Bladder microvascular endothelial cell (primary cell): ENCODE measurements around the gene SCO1. TPM values are rescaled to one million over a fixed set of nuclear protein-coding genes. Genes with fewer than 3 reads are reported as not detected.

ENCODE experiments used
- total RNA-seq: library from RNA; depleted of rRNA; stranded (reverse); fragments of >200 nt; gene quantifications from 2 replicates; pipeline ENCODE4 v1.2.3, GENCODE V29; 2014

The SCO1 gene
- total RNA-seq, result 18.5 and 34.4 TPM in 2 replicates

GRCh38 chr17:10697092-10698081 is at the start of gene SCO1, which contains the start of gene ADPRM:
Gene SCO1 (minus strand): TSS chr17:10697533. CDS start chr17:10697507, 26 bp downstream.
Gene ADPRM (plus strand): TSS chr17:10697594. CDS start chr17:10704927, 7,333 bp downstream.

DNA sequence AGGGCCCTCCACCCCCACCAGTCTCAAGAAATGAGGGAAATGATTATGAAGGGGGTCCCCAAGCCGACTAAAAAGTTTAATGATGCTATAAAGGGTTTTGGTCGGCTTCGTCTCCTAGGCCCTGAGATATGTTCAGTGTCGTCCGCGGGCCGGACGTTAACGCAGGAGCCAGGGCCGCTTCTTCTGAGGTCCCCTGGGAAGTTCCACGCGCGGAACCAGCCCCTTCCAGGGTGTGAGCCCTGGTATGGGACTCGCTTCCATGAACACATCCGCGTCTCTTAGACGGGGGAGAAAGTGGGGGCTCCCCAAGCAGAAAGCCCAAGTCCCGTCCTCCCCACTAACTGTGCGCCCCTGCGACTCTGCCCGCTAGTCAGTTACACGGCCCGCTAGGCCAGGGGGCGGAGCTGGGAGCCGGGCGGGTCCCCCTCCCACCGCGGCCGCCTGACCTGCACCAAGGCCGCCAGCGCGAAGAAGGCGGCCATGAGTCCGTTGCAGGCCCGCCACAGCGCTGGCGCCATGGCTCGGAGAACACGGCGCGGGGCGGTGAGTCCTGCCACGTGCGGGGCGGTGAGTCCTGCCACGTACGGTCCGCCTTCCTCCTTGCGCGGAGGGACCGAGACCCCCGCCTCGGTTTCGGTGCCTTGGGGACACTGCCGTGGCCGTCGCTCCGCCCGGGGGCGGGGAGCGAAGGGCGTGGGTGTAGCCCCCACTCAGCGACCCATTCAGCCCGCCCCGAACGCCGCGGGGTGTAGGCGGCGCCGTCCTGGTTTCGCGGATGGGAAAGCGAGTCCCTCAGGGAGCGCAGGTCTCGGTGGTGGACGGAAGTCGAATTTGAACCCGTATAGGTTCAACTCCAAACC is 32.2 kb upstream of the SCO1 start, which contains the start of gene TMEM220:
Gene TMEM220, minus strand, starts transcription at position 690 of the 860 bp plus-strand sequence. Its CDS starts 172 bp downstream, at position 518.

DNA sequence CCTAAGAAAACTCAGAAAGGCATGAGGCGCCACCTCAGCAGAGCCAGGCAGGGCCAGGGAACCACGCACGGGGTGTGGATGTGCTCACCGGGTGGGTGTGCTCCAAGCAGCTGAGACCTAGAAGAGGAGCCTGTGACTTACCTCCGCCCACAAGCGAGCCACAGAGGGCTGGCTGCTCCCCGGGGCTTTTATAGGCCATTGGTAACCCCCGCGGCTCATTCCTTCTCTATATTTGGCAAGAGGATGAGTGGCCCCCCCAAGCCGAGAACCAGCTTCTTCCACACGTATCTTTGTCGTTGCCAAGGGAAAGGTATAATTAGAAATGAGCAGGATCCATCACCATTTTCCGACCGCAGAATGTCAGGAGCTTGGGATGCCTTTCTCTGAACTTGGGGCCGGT is 40.2 kb downstream of the SCO1 start, which contains the start of gene MYH3:
Gene MYH3, minus strand, starts transcription at position 162 of the 400 bp plus-strand sequence. CDS start 2,245 bp downstream, outside the sequence.

Other genes with a start within 250 kb of the SCO1 start
- not detected in 2 replicates for gene MYH4, start 228.0 kb downstream of the SCO1 start, total RNA-seq
- gene MYH1, start 179.0 kb downstream of the SCO1 start, total RNA-seq, result not detected in 2 replicates
- not detected in 2 replicates for gene MYH2, start 147.9 kb downstream of the SCO1 start, total RNA-seq
- under 0.01 and 0.88 TPM in 2 replicates for gene MYH3, start 40.2 kb downstream of the SCO1 start, total RNA-seq
- gene ADPRM, start 61 bp upstream of the SCO1 start, total RNA-seq, result 8.3 and 10.2 TPM in 2 replicates
- 1.1 and 1.3 TPM in 2 replicates for gene TMEM220, start 32.5 kb upstream of the SCO1 start, total RNA-seq
- gene TMEM238L, start 106.6 kb upstream of the SCO1 start, total RNA-seq, result not detected in 2 replicates
- gene PIRT, start 140.6 kb upstream of the SCO1 start, total RNA-seq, result not detected in 2 replicates